ENCODE measurements around the gene MIA.

DNA sequence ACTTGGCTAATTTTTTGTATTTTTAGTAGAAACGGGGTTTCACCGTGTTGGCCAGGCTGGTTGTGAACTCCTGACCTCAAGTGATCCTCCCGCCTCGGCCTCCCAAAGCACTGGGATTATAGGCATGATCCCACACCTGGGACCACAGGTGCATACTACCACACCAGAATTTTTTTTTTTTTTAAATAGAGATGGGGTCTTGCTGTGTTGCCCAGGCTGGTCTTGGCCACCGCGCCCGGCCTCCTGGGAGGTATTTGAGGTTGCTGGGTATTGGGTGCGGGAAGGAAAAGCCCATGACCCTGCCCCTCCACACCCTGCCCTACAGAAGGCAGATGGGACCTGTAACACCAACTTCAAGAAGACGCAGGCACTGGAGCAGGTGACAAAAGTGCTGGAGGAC is 38.7 kb upstream of the MIA start:
- TF ChIP-seq, protein P1, sequence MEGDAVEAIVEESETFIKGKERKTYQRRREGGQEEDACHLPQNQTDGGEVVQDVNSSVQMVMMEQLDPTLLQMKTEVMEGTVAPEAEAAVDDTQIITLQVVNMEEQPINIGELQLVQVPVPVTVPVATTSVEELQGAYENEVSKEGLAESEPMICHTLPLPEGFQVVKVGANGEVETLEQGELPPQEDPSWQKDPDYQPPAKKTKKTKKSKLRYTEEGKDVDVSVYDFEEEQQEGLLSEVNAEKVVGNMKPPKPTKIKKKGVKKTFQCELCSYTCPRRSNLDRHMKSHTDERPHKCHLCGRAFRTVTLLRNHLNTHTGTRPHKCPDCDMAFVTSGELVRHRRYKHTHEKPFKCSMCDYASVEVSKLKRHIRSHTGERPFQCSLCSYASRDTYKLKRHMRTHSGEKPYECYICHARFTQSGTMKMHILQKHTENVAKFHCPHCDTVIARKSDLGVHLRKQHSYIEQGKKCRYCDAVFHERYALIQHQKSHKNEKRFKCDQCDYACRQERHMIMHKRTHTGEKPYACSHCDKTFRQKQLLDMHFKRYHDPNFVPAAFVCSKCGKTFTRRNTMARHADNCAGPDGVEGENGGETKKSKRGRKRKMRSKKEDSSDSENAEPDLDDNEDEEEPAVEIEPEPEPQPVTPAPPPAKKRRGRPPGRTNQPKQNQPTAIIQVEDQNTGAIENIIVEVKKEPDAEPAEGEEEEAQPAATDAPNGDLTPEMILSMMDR (IDR thresholded peaks at IDR 0.05): no peak
- TF ChIP-seq POLR2A (IDR thresholded peaks at IDR 0.05): no peak

Measured in adrenal gland (tissue), 5 donors.